GM21528 (cell line): Measurements from ENCODE around the gene PEX3.

Experiments used
- ATAC-seq: cut with Tn5 transposase; IDR thresholded peaks from one replicate; pipeline ENCODE4 v1.9.1; 2021; ENCODE audit warnings: mild to moderate bottlenecking, moderate library complexity; ENCODE audit not compliant: unreplicated experiment, low FRiP score

PEX3 gene

DNA sequence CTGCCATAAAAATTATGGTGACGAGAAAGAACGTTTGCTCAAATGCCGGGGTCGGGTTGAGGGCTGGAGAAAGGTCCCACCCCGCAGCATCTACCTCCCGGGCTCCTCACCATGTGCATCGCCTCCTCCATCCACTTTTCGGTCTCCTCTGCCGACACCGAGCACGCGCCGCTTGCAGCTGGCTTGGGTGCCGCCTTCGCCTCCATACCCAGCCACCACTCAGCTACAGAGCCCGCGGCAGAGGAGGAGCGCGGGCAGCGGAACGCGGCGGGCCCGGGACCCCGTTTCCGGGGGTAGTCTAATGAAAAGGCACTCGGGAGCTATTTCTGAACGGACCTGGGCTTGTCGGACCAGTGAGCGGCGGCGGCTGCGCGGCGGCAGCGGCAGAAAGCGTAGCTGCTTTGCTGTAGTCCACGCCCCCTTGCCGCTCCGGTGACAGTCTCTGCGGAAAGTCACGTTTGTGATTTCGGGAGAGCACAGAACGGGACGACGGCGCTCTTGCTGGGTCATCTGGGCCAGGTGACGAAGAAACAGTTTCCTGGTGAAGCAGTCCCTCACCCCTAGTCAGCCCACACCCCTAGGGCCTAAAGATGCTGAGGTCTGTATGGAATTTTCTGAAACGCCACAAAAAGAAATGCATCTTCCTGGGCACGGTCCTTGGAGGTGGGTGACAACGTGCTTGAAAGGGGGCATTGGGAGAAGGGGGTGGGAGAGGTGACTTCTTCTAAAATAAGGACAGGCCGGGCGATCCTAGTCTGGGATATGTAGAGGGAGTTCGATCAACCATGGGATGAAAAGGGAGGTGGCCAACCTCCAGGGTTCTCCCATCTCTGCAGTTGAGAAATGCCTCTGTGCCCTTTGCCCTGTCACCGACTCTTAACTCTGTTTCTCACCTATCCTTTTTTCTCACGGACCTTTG, at the start of gene PEX3, which contains the start of gene ADAT2:
Gene PEX3 (plus strand): TSS at position 353 of the 919 bp plus-strand sequence. CDS start 238 bp downstream, at position 591.
Gene ADAT2 (minus strand): TSS at position 243 of the 919 bp plus-strand sequence. CDS start 37 bp downstream, at position 206.
- ATAC-seq = peak; percentile 98

DNA sequence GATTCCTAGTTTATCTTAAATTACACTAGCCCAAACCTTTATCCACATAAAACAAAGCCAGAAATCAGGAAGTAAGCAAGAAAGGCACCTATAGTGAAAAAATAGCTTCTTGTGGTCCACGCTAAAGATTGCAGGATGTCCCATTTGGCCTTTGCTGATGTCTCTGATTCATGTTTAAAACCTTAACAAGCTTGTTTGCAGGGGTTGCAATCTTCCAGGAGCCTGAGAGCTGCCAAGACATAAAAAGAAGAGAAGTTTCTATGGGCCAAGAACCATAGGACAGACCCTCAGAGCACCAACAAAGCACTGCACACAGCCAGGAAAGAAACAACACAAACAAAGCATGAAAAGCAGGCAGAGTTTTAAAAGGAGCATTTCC, 49.5 kb upstream of the PEX3 start:
- ATAC-seq = no peak

GRCh38 chr6:143401636-143402370, 48.8 kb upstream of the PEX3 start:
- ATAC-seq = no peak

DNA sequence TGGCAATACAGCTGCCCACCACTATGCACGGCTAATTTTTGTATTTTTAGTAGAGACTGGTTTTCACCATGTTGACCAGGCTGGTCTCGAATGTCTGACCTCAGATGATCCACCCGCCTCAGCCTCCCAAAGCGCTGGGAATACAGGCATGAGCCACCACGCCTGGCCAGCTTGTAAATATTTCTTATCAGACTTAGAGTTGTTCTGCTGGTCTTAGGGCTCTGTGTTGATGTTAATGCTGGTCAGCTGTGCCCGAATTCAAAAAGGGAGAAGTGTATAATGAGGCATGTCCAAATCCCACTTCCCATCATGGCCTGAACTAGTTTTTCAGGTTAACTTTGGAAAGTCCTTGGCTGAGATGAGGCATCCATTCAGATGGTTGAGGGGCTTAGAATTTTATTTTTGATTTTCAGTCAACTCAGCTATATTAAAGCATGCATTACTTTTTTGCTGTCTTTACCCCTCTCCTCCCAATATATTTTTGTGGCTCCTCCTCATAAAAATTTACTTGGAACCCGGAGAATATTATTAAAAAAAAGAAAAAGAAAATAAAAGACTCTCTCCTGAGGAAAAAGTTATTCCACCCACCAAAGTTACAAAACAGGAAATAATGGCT, 47.8 kb upstream of the PEX3 start:
- ATAC-seq = no peak

- no peak for ATAC-seq
Observed at GRCh38 chr6:143405373-143406154, 45.0 kb upstream of the PEX3 start.

GRCh38 chr6:143406673-143407072, 43.9 kb upstream of the PEX3 start:
- no peak for ATAC-seq

- ATAC-seq = no peak
Observed at GRCh38 chr6:143408151-143408786, 42.3 kb upstream of the PEX3 start.

- ATAC-seq = no peak
Observed at GRCh38 chr6:143408787-143409162, 41.8 kb upstream of the PEX3 start.

- no peak for ATAC-seq
Observed at GRCh38 chr6:143410859-143411270, 39.7 kb upstream of the PEX3 start.

DNA sequence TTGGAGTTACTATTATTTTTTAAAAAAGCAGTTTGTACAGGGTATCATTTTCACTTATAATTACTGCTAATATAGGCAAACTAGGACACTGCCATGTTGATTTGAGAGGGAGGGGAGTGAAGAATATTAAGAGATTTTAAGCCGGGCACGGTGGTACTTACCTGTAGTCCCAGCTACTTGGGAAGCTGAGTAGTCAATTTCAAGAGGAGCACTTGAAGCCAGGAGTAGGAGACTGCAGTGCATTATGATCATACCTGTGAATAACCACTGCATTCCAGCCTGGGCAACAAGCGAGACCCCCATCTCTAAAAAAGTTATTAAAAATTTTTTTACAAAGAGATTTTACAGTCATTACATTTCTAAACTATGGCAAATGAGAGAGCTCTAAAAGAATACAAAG, 35.8 kb upstream of the PEX3 start:
- ATAC-seq = no peak

- no peak for ATAC-seq
Observed at GRCh38 chr6:143419526-143419925, 31.1 kb upstream of the PEX3 start.

DNA sequence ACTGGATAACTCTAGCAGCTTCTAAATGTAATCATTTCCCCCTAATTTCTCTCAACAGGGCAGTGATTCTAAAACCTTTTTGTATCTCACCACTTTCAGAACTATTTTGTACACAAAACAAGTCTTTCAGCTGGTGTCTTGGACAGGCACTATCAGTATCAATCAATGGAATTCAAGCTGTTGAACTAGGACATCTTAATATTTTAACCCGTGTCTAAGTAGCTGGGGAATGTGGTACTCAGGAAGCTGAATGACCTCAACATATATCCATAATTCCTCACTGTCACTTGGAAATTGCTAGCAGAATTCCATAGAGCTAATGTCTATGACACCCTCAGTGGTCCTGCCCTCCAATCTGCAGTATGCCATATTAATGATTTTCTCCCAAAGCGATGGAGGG, 24.6 kb upstream of the PEX3 start:
- no peak for ATAC-seq

DNA sequence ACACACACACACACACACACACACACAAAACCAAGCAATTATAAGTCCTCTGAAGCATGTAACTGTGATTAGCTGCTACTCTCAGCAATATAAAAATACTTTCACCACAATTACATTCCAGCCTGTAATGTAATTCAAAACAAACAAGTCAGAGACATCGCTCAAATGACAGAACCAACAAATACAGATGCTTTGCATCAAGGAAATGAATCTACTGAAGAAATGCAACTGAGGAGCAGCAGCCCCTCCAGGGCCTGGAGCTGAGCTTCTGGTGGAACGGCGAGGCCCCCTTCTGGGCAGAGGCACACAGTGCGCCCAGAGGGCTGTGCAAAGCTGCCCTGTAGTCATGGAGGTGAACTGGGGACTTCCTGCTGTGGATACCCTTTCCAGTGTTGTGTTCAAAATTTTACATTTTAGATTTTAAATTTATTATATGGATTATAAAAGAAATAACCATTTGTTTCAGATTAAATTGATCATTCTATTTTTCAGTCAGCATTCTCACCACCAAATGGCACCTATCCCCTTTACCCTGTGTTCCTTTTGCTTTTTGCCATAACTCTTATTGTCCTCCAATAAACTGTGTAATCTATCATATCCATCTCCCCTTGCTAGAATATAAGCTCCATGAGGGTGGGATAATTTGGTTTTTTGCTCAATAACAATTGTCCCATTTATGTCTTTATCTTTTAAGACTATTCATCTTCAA, 23.3 kb upstream of the PEX3 start:
- ATAC-seq = peak; percentile 99

DNA sequence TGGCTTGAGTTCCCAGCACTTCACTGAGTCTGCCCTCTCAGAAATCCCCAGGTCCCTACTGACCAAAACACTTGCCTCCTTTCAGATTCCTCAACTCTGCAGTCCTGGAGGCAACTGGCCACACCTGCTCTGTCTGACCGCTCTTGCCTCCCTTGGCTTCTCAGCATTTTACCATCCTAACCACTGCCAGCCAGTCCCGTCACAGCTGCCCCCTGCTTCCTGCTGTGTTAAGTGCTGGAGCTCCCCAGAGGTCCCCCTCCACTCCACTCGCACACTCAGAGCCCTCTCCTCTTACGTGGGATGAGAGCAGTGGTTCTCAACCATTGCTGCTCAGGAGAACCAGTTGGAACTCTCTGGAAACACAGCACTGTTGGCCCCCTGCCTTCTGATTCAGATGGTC, 20.6 kb upstream of the PEX3 start:
- ATAC-seq = no peak

GRCh38 chr6:143431226-143431625, 19.4 kb upstream of the PEX3 start:
- ATAC-seq = no peak

DNA sequence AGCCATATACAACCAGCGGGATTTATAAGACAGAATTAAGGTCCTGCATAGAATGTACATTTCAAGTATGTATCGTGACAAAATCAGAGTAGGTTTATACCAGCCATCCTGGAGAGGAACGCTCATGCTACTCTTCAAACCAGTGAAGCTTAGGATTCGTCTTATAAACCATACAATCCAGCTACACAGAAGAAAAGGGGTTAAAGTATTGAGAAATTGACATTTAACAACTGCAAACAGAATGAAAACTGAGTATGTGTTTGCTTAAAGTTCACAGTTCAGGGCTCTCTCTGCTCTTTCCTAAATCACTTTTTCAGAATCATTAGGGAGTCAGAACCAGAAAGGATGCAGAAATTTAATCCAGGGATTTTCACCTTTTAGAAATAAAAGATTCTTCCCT, 18.0 kb upstream of the PEX3 start:
- no peak for ATAC-seq

DNA sequence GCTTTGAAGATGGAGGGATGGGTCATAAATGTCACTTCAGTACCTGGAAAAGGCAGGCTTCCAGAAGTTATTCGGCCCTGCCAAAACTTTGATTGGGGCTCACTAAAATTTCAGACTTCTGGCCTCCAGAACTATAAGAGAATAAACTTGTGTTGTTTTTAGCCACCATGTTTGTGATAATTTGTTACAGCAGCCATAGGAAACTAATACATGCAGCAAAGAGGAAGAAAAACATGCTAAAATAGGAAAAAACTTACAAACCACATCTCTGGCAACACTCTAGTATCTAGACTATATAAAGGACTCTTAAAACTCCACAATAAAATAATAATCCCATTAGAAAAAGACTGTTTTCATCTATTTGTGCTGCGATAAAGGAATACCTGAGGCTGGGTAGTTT, 9.6 kb upstream of the PEX3 start:
- no peak for ATAC-seq

DNA sequence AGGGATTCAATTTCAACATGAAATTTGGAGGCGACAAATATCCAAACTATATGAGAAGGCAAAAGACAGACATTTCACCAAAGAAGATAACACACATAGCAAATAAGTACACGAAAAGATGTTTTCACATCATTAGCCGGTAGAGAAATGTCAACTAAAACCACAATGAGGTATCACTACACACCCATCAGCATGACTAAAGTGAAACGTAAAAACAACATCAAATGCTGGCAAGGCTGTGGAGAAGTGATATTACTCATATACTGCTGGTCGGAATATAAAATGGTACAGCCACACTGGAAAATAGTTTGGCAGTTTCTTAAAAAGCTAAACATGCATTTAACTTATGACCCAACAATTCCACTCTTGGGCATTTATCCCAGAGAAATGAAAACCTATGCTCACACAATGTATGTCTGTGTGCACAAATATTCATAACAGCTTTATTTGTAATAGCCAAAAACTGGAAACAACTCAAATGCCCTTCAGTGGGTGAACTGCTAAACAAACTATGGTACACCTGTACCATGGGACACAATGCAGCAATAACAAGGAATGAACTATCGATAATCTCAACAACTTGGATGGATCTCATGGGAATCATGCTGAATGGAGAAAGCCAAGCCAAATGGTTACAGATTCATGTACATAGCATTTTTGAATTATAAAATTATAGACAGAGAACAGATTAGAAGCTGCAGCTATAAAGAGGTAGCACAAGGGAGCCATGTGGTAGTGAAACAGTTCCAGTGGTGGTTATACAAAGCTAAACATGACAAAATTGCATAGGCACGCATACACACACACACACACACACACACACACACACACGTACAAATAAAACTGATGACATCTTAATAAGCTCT, 8.7 kb upstream of the PEX3 start:
- ATAC-seq = no peak
